CD4-positive, alpha-beta T cell (primary cell): ENCODE data around the gene COL6A2. TPM values are rescaled to one million over a fixed set of nuclear protein-coding genes. Genes with fewer than 3 reads are reported as not detected.

ENCODE experiments used
- ATAC-seq: fragments of 200-7000 bp; cut with Tn5 transposase; one replicate; pipeline ENCODE4 v1.10.0; 2022; ENCODE audit warnings: mild to moderate bottlenecking; ENCODE audit not compliant: poor library complexity
- CTCF ChIA-PET: fragments of 350-600 bp; sonication (Branson Sonifier 250); formaldehyde crosslinking; loops from one replicate; lab custom pipeline; 2021; ENCODE audit warnings: antibody characterized with exemption, inconsistent platforms; lab: Charles Lee
- POLR2A ChIA-PET: fragments of 350-600 bp; sonication (Branson Sonifier 250); formaldehyde crosslinking; loops from one replicate; lab custom pipeline; 2021; ENCODE audit warnings: antibody characterized with exemption, inconsistent platforms; lab: Charles Lee
- DNase-seq, 14 experiments: peaks; one replicate each; pipeline ENCODE4 v3.0.0-alpha.2; 2013 to 2020; ENCODE audit warnings: mixed read lengths in 2 of 14
- H3K27ac ChIP-seq, 2 donors: one replicate each; pipeline versions ENCODE4 v1.5.1 to v1.7.0; 2013; ENCODE audit warnings: low read length in 2 of 2, low read depth in 1 of 2, mild to moderate bottlenecking in 1 of 2
- H3K27me3 ChIP-seq, 2 experiments: 1 replicate in 1 of 2; 2 replicates in 1 of 2; pipeline versions ENCODE4 v1.6.1 to v1.7.0; 2013; ENCODE audit warnings: low read length in 2 of 2, control low read depth in 1 of 2, mild to moderate bottlenecking in 1 of 2, moderate library complexity in 1 of 2; ENCODE audit not compliant: insufficient read depth in 2 of 2, control insufficient read depth in 1 of 2
- H3K36me3 ChIP-seq: one replicate; pipeline ENCODE4 v1.6.1; 2013; ENCODE audit warnings: low read length, control low read depth; ENCODE audit not compliant: insufficient read depth
- H3K4me1 ChIP-seq: one replicate; pipeline ENCODE4 v1.6.1; 2013; ENCODE audit warnings: low read length, control low read depth; ENCODE audit not compliant: insufficient read depth
- H3K4me3 ChIP-seq: one replicate; pipeline ENCODE4 v1.5.1; 2013; ENCODE audit warnings: mild to moderate bottlenecking, low read length, moderate library complexity
- H3K9me3 ChIP-seq, 2 experiments: 1 replicate in 1 of 2; 2 replicates in 1 of 2; pipeline versions ENCODE4 v1.6.1 to v1.7.0; 2013; ENCODE audit warnings: low read length in 2 of 2, mild to moderate bottlenecking in 2 of 2, control low read depth in 1 of 2, moderate library complexity in 1 of 2; ENCODE audit not compliant: control insufficient read depth in 1 of 2, insufficient read depth in 1 of 2
- H3K27ac Mint-ChIP-seq: one replicate; pipeline ENCODE4 v1.8.0; 2020; ENCODE audit warnings: mixed read lengths
- H3K27me3 Mint-ChIP-seq: one replicate; pipeline ENCODE4 v1.8.0; 2021; ENCODE audit warnings: mixed read lengths
- H3K36me3 Mint-ChIP-seq: one replicate; pipeline ENCODE4 v1.8.0; 2021; ENCODE audit warnings: low read depth, mixed read lengths
- H3K4me1 Mint-ChIP-seq: one replicate; pipeline ENCODE4 v1.8.0; 2021; ENCODE audit warnings: low read depth, mixed read lengths
- H3K4me3 Mint-ChIP-seq: one replicate; pipeline ENCODE4 v1.8.0; 2020; ENCODE audit warnings: mild to moderate bottlenecking, mixed read lengths
- H3K9me3 Mint-ChIP-seq: one replicate; pipeline ENCODE4 v1.8.0; 2020; ENCODE audit warnings: mixed read lengths
- CTCF ChIP-seq: fragments of 200-600 bp; IDR thresholded peaks from one replicate; pipeline ENCODE4 v1.8.0; 2022; ENCODE audit warnings: antibody characterized with exemption, mild to moderate bottlenecking
- intact Hi-C, 2 experiments: fragments of 100-400 bp; cut with DNase I in 1 of 2; cut with micrococcal nuclease in 1 of 2; formaldehyde crosslinking; loops; one replicate each; pipeline versions ENCODE4 v1.15.1 to v1.9.0; 2023 to 2025; cut with DNase I, micrococcal nuclease
- total RNA-seq, 174 experiments: library from RNA in 2 of 174; stranded (reverse) in 2 of 174; gene quantifications; one replicate each; pipeline ENCODE4 v1.2.3 and lab custom pipeline; 2021 to 2026

COL6A2 gene
- total RNA-seq, 2 experiments from 2014 or later: 24.1 to 26.4 TPM

GRCh38 chr21:46121286-46122221, 23.6 kb downstream of the COL6A2 start:
- H3K27ac Mint-ChIP-seq: no peak overlapping the region
- no peaks in the 10 kb centered on the region for H3K36me3 Mint-ChIP-seq
- ChIA-PET CTCF (no interaction called here), POLR2A (no interaction called here)
- Histone ChIP-seq H3K9me3 (peaks cover 0 to 7% of the 10 kb centered on the region in 2 experiments), H3K36me3 (no peaks in the 10 kb centered on the region), H3K4me1 (no peaks in the 10 kb centered on the region), H3K27me3 (no peaks in the 10 kb centered on the region), H3K27ac (no peak overlapping the region), H3K4me3 (no peak overlapping the region)
- DNase-seq (peak in 2 of 14 experiments; percentile 4 to 29), ATAC-seq (no peak)
- no peaks in the 10 kb centered on the region for H3K27me3 Mint-ChIP-seq
- intact Hi-C loops: no loop called here
- H3K4me3 Mint-ChIP-seq: no peak overlapping the region
- TF ChIP-seq CTCF: no peak
- no peaks in the 10 kb centered on the region for H3K9me3 Mint-ChIP-seq
- H3K4me1 Mint-ChIP-seq: no peaks in the 10 kb centered on the region

- Histone ChIP-seq H3K4me1 (no peaks in the 10 kb centered on the region), H3K36me3 (no peaks in the 10 kb centered on the region), H3K27me3 (no peaks in the 10 kb centered on the region), H3K4me3 (no peak overlapping the region), H3K9me3 (peaks cover 0 to 7% of the 10 kb centered on the region in 2 experiments), H3K27ac (no peak overlapping the region)
- H3K4me1 Mint-ChIP-seq: no peaks in the 10 kb centered on the region
- POLR2A ChIA-PET: no interaction called here
- no peak overlapping the region for H3K27ac Mint-ChIP-seq
- H3K27me3 Mint-ChIP-seq: no peaks in the 10 kb centered on the region
- no peaks in the 10 kb centered on the region for H3K9me3 Mint-ChIP-seq
- no peaks in the 10 kb centered on the region for H3K36me3 Mint-ChIP-seq
- no peak for TF ChIP-seq CTCF
- peak in 1 of 14 experiments; percentile 3 for DNase-seq
- H3K4me3 Mint-ChIP-seq: no peak overlapping the region
- intact Hi-C loops: no loop called here
- no peak for ATAC-seq
- CTCF ChIA-PET: no interaction called here
These were observed 24.3 kb downstream of the COL6A2 start for GRCh38 chr21:46122237-46122671.

- ATAC-seq (no peak), DNase-seq (peak in 1 of 14 experiments; percentile 4)
- no peaks in the 10 kb centered on the region for H3K4me1 ChIP-seq
- peaks cover 0 to 7% of the 10 kb centered on the region in 2 experiments for H3K9me3 ChIP-seq
- H3K27ac ChIP-seq: no peak overlapping the region
- no peaks in the 10 kb centered on the region for H3K36me3 ChIP-seq
- TF ChIP-seq CTCF: no peak
- Mint-ChIP-seq H3K4me1 (no peaks in the 10 kb centered on the region), H3K36me3 (no peaks in the 10 kb centered on the region), H3K27me3 (no peaks in the 10 kb centered on the region), H3K4me3 (no peak overlapping the region), H3K27ac (no peak overlapping the region), H3K9me3 (no peaks in the 10 kb centered on the region)
- no peaks in the 10 kb centered on the region for H3K27me3 ChIP-seq
- intact Hi-C loops: no loop called here
- no peak overlapping the region for H3K4me3 ChIP-seq
- CTCF ChIA-PET: no interaction called here
- POLR2A ChIA-PET: no interaction called here
These were observed 25.1 kb downstream of the COL6A2 start for GRCh38 chr21:46122758-46123683.
